ENCODE results near the gene NKTR. TPM values are rescaled to one million over a fixed set of nuclear protein-coding genes. Genes with fewer than 3 reads are reported as not detected.
A peak's percentile ranks its signal among the peaks of the same experiment; 100 is the strongest.

NKTR gene
- polyA plus RNA-seq, 1 of the 3 experiments (the other 2 are of a cell fraction) = 19.2 TPM

- WGBS (ENCODE audit: low lambda C conversion rate) = 11% methylated on average over 31 of the region's 44 CpGs
- no peak for DNase-seq
- no peaks in the 10 kb centered on the region for H3K9me2 ChIP-seq
- TF ChIP-seq EP300 (IDR thresholded peaks at IDR 0.05; ENCODE audit: borderline replicate concordance in 1 of 2, low read depth in 1 of 2, low read length in 1 of 2) (no peak), IRF3 (IDR thresholded peaks at IDR 0.05; ENCODE audit: low read depth, low read length) (no peak), FOXJ3 (CRISPR knock-in tag; IDR thresholded peaks at IDR 0.05) (no peak), YY1 (IDR thresholded peaks at IDR 0.05; ENCODE audit: low read depth) (no peak), RCOR1 (IDR thresholded peaks at IDR 0.05; ENCODE audit: low read length) (no peak), FOSL2 (IDR thresholded peaks at IDR 0.05; ENCODE audit: borderline replicate concordance, low read depth) (no peak), TAF1 (IDR thresholded peaks at IDR 0.05; ENCODE audit: borderline replicate concordance, low read depth, low read length) (no peak), RFX5 (IDR thresholded peaks at IDR 0.05; ENCODE audit: low read length) (no peak), SIN3A (IDR thresholded peaks at IDR 0.05; ENCODE audit: borderline replicate concordance, low read depth, low read length) (no peak), TCF12 (IDR thresholded peaks at IDR 0.05) (no peak), MEF2A (IDR thresholded peaks at IDR 0.05; ENCODE audit: borderline replicate concordance, low read depth) (no peak)
- TF ChIP-seq, protein P1, sequence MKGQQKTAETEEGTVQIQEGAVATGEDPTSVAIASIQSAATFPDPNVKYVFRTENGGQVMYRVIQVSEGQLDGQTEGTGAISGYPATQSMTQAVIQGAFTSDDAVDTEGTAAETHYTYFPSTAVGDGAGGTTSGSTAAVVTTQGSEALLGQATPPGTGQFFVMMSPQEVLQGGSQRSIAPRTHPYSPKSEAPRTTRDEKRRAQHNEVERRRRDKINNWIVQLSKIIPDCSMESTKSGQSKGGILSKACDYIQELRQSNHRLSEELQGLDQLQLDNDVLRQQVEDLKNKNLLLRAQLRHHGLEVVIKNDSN (IDR thresholded peaks at IDR 0.05; ENCODE audit: borderline replicate concordance, low read depth) = no peak
- peak overlapping the region; percentile 91 for H3K4me2 ChIP-seq
- no peaks in the 10 kb centered on the region for H4K20me1 ChIP-seq (ENCODE audit: insufficient read depth)
- peaks cover 24 to 28% of the 10 kb centered on the region in 2 experiments for H3K36me3 ChIP-seq (replicated peaks in 1 of 2; ENCODE audit: control insufficient read depth in 1 of 2, insufficient read depth in 2 of 2, low read length in 1 of 2)
- peaks cover 8% of the 10 kb centered on the region for H3F3A ChIP-seq (replicated peaks; ENCODE audit: insufficient read depth)
- peak overlapping the region; percentile 50 to 79 for H3K4me3 ChIP-seq (ENCODE audit: low read depth in 2 of 2, low read length in 1 of 2)
- POLR2A ChIA-PET = interaction anchor here (0.6 to 2.4 kb wide), 5 partner anchors 9 to 70 kb away, joined by 3 to 16 read pairs (median 4); partner anchors contain the start of gene NKTR
- peaks cover 34% of the 10 kb centered on the region for H3K79me2 ChIP-seq (ENCODE audit: insufficient read depth)
- no peak overlapping the region; the same call in 1 of the 2 replicates for H2AFZ ChIP-seq (ENCODE audit: low read depth)
- H3K9ac ChIP-seq = peak overlapping the region; percentile 74
- no peaks in the 10 kb centered on the region for H3K27me3 ChIP-seq (ENCODE audit: insufficient read depth)
- H3K4me1 ChIP-seq (ENCODE audit: control insufficient read depth in 1 of 2, insufficient read depth in 2 of 2, low read depth in 1 of 2, low read length in 1 of 2) = peaks cover 0 to 11% of the 10 kb centered on the region in 2 experiments; a peak in 1 of 4 replicates
- H3K27ac ChIP-seq (ENCODE audit: low read depth in 2 of 2, low read length in 1 of 2) = peak overlapping the region in 1 of 2 experiments; percentile 24; a peak in 2 of 4 replicates
- CTCF ChIA-PET = interaction anchor here (0.9 to 1.5 kb wide), 3 partner anchors 10 to 153 kb away, joined by 3 to 5 read pairs (median 4); partner anchors contain the start of gene SEC22C
- no peaks in the 10 kb centered on the region for H3K9me3 ChIP-seq
Measured at GRCh38 chr3:42590989-42591756, 9.3 kb upstream of the NKTR start.

DNA sequence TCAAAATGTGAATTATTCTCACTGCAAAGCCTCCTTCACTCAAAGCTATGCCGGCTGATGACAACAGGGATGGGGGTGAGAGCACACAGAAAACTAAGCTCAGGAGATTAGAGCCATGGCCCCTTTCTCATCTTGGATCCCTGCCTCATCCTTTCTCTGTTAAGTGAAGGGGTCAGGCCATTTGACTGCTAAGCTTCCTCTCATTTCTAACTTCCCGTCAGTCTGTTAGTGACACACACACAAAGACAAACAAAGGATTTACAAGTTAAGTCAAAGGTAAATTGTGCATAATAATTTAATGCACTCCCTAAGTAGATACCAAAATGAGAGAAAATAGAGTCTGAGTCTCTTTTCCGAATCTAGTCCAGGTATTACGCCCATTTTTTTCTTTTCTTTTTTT is 8.7 kb upstream of the NKTR start:
- Histone ChIP-seq H3K9me2 (no peaks in the 10 kb centered on the region), H3K4me2 (peak overlapping the region; percentile 91), H3K36me3 (replicated peaks in 1 of 2; ENCODE audit: control insufficient read depth in 1 of 2, insufficient read depth in 2 of 2, low read length in 1 of 2) (peaks cover 28 to 32% of the 10 kb centered on the region in 2 experiments), H2AFZ (ENCODE audit: low read depth) (no peak overlapping the region), H3K27ac (ENCODE audit: low read depth in 2 of 2, low read length in 1 of 2) (no peak overlapping the region; a peak in 1 of 4 replicates), H3K9ac (peak overlapping the region; percentile 74; the same call in 1 of the 2 replicates), H3K4me1 (ENCODE audit: control insufficient read depth in 1 of 2, insufficient read depth in 2 of 2, low read depth in 1 of 2, low read length in 1 of 2) (peaks cover 0 to 11% of the 10 kb centered on the region in 2 experiments; a peak in 1 of 4 replicates), H3K27me3 (ENCODE audit: insufficient read depth) (no peaks in the 10 kb centered on the region), H3K79me2 (ENCODE audit: insufficient read depth) (peaks cover 37% of the 10 kb centered on the region), H3K9me3 (no peaks in the 10 kb centered on the region), H4K20me1 (ENCODE audit: insufficient read depth) (no peaks in the 10 kb centered on the region), H3F3A (replicated peaks; ENCODE audit: insufficient read depth) (peaks cover 12% of the 10 kb centered on the region), H3K4me3 (ENCODE audit: low read depth in 2 of 2, low read length in 1 of 2) (peak overlapping the region; percentile 50 to 79)
- WGBS (ENCODE audit: low lambda C conversion rate) = 69% methylated on average over 4 of the region's 4 CpGs
- DNase-seq = no peak
- TF ChIP-seq GABPA (IDR thresholded peaks at IDR 0.05; ENCODE audit: low read depth) = no peak
- TF ChIP-seq TEAD4 (IDR thresholded peaks at IDR 0.05; ENCODE audit: borderline replicate concordance, insufficient read depth) = no peak
- ChIA-PET POLR2A (interaction anchor here (0.6 to 2.4 kb wide), 3 partner anchors 9 to 69 kb away, joined by 3 to 16 read pairs (median 4); partner anchors contain the start of gene NKTR), CTCF (interaction anchor here (0.9 to 1.5 kb wide), 3 partner anchors 10 to 153 kb away, joined by 3 to 5 read pairs (median 4); partner anchors contain the start of gene SEC22C)
